HG03457 (cell line): ENCODE results near the gene OPN1MW.
"Not testable (repeated sequence)": the region's sequence is repeated elsewhere in the genome, so short reads cannot be mapped to it uniquely, and the experiment has no call there.

Experiments used
- ATAC-seq: cut with Tn5 transposase; IDR thresholded peaks from one replicate; pipeline ENCODE4 v1.9.1; 2021; ENCODE audit warnings: moderate number of reproducible peaks; ENCODE audit not compliant: unreplicated experiment

The OPN1MW gene

GRCh38 chrX:154209670-154210418 is 27.4 kb downstream of the OPN1MW start:
- not testable (repeated sequence) for ATAC-seq

- not testable (repeated sequence) for ATAC-seq
Observed at GRCh38 chrX:154211057-154211456, 28.7 kb downstream of the OPN1MW start.

- ATAC-seq: not testable (repeated sequence)
Observed at GRCh38 chrX:154211499-154211898, 29.1 kb downstream of the OPN1MW start.

GRCh38 chrX:154219456-154219855 is 37.1 kb downstream of the OPN1MW start, which contains the start of gene OPN1MW2:
Gene OPN1MW2, plus strand, starts transcription at chrX:154219756. Its CDS starts 60 bp downstream, at chrX:154219816.
- ATAC-seq: not testable (repeated sequence)

GRCh38 chrX:154225292-154225691 is 42.9 kb downstream of the OPN1MW start:
- not testable (repeated sequence) for ATAC-seq

GRCh38 chrX:154226706-154227105 is 44.3 kb downstream of the OPN1MW start:
- ATAC-seq: not testable (repeated sequence)

- ATAC-seq: not testable (repeated sequence)
Observed at GRCh38 chrX:154231443-154231842, 49.0 kb downstream of the OPN1MW start.

GRCh38 chrX:154233620-154234019 is 51.2 kb downstream of the OPN1MW start:
- ATAC-seq: not testable (repeated sequence)

- not testable (repeated sequence) for ATAC-seq
Observed at GRCh38 chrX:154238939-154239559, 56.7 kb downstream of the OPN1MW start.

- not testable (repeated sequence) for ATAC-seq
Observed at GRCh38 chrX:154239982-154240503, 57.6 kb downstream of the OPN1MW start.
